Measurements from ENCODE around the gene GOLT1B. TPM values are rescaled to one million over a fixed set of nuclear protein-coding genes. Genes with fewer than 3 reads are reported as not detected.

Gene GOLT1B
- polyA plus RNA-seq, 1 of the 3 experiments (the other 2 are of a cell fraction), result 7.9 TPM

GRCh38 chr12:21507849-21508248, 6.3 kb downstream of the GOLT1B start:
- H3K9me2 ChIP-seq, result no peaks in the 10 kb centered on the region; the same call in 1 of the 2 replicates
- WGBS (ENCODE audit: low lambda C conversion rate), result 90% methylated on average over 2 of the region's 2 CpGs
- H3F3A ChIP-seq (replicated peaks; ENCODE audit: insufficient read depth), result no peaks in the 10 kb centered on the region
- no peak for DNase-seq
- no peaks in the 10 kb centered on the region for H3K27me3 ChIP-seq (ENCODE audit: insufficient read depth)
- no peak overlapping the region for H3K27ac ChIP-seq (ENCODE audit: low read depth in 2 of 2, low read length in 1 of 2)
- peaks cover 2 to 11% of the 10 kb centered on the region in 2 experiments; a peak in 3 of 4 replicates for H3K4me1 ChIP-seq (ENCODE audit: control insufficient read depth in 1 of 2, insufficient read depth in 2 of 2, low read depth in 1 of 2, low read length in 1 of 2)
- H3K9ac ChIP-seq, result no peak overlapping the region
- H3K4me3 ChIP-seq (ENCODE audit: low read depth in 2 of 2, low read length in 1 of 2), result no peak overlapping the region
- no peak for TF ChIP-seq TAF1 (IDR thresholded peaks at IDR 0.05; ENCODE audit: borderline replicate concordance, low read depth, low read length)
- no peak for TF ChIP-seq MAX (IDR thresholded peaks at IDR 0.05; ENCODE audit: low read depth)
- no peak for TF ChIP-seq GATA2 (CRISPR knock-in tag; IDR thresholded peaks at IDR 0.05)
- TF ChIP-seq POLR2AphosphoS5 (IDR thresholded peaks at IDR 0.05; ENCODE audit: low read depth, low read length), result no peak
- TF ChIP-seq TCF12 (IDR thresholded peaks at IDR 0.05), result no peak
- no peak for TF ChIP-seq RXRA (IDR thresholded peaks at IDR 0.05; ENCODE audit: borderline replicate concordance, low read depth)
- TF ChIP-seq MEF2A (IDR thresholded peaks at IDR 0.05; ENCODE audit: borderline replicate concordance, low read depth), result no peak
- TF ChIP-seq FOXM1 (IDR thresholded peaks at IDR 0.05; ENCODE audit: low read depth), result no peak
- TF ChIP-seq REST (IDR thresholded peaks at IDR 0.05; ENCODE audit: low read depth, low read length), result no peak
- no peak for TF ChIP-seq YY1 (IDR thresholded peaks at IDR 0.05; ENCODE audit: low read depth)
- no peak for TF ChIP-seq ELF1 (IDR thresholded peaks at IDR 0.05)
- no peak for TF ChIP-seq JUND (IDR thresholded peaks at IDR 0.05)
- TF ChIP-seq PBX3 (IDR thresholded peaks at IDR 0.05), result no peak
- H3K9me3 ChIP-seq, result no peaks in the 10 kb centered on the region
- CTCF ChIA-PET, result interaction anchor here (1.3 kb wide), 1 partner anchor 173 kb away, joined by 4 read pairs; no protein-coding TSS in a partner anchor
- no peak overlapping the region for H3K4me2 ChIP-seq
- peaks cover 36 to 60% of the 10 kb centered on the region in 2 experiments for H3K36me3 ChIP-seq (replicated peaks in 1 of 2; ENCODE audit: control insufficient read depth in 1 of 2, insufficient read depth in 2 of 2, low read length in 1 of 2)
- no peak overlapping the region for H2AFZ ChIP-seq (ENCODE audit: low read depth)
- peaks cover 78% of the 10 kb centered on the region for H3K79me2 ChIP-seq (ENCODE audit: insufficient read depth)
- H4K20me1 ChIP-seq (ENCODE audit: insufficient read depth), result peaks cover 59% of the 10 kb centered on the region
- POLR2A ChIA-PET, result no interaction called here

- Histone ChIP-seq H3K9me3 (no peaks in the 10 kb centered on the region), H2AFZ (ENCODE audit: low read depth) (no peak overlapping the region), H3K27ac (ENCODE audit: low read depth in 2 of 2, low read length in 1 of 2) (no peak overlapping the region), H3K4me2 (no peak overlapping the region), H3K79me2 (ENCODE audit: insufficient read depth) (peaks cover 59% of the 10 kb centered on the region), H3K4me1 (ENCODE audit: control insufficient read depth in 1 of 2, insufficient read depth in 2 of 2, low read depth in 1 of 2, low read length in 1 of 2) (no peaks in the 10 kb centered on the region), H3K36me3 (replicated peaks in 1 of 2; ENCODE audit: control insufficient read depth in 1 of 2, insufficient read depth in 2 of 2, low read length in 1 of 2) (peaks cover 53 to 72% of the 10 kb centered on the region in 2 experiments), H3K27me3 (ENCODE audit: insufficient read depth) (no peaks in the 10 kb centered on the region), H3F3A (replicated peaks; ENCODE audit: insufficient read depth) (no peaks in the 10 kb centered on the region), H4K20me1 (ENCODE audit: insufficient read depth) (peaks cover 40% of the 10 kb centered on the region), H3K4me3 (ENCODE audit: low read depth in 2 of 2, low read length in 1 of 2) (no peak overlapping the region), H3K9ac (no peak overlapping the region), H3K9me2 (no peaks in the 10 kb centered on the region; the same call in 1 of the 2 replicates)
- 50% methylated on average over 2 of the region's 2 CpGs for WGBS (ENCODE audit: low lambda C conversion rate)
- POLR2A ChIA-PET, result no interaction called here
- no peak for DNase-seq
- CTCF ChIA-PET, result no interaction called here
- TF ChIP-seq SMC3 (IDR thresholded peaks at IDR 0.05; ENCODE audit: low read depth, low read length) (no peak), USF2 (IDR thresholded peaks at IDR 0.05; ENCODE audit: borderline replicate concordance, low read depth, low read length) (no peak), MEF2A (IDR thresholded peaks at IDR 0.05; ENCODE audit: borderline replicate concordance, low read depth) (no peak), PBX3 (IDR thresholded peaks at IDR 0.05) (no peak), NFIC (IDR thresholded peaks at IDR 0.05; ENCODE audit: borderline replicate concordance) (no peak), ZBTB33 (IDR thresholded peaks at IDR 0.05; ENCODE audit: borderline replicate concordance, low read depth) (no peak), RFX5 (IDR thresholded peaks at IDR 0.05; ENCODE audit: low read length) (no peak), MAX (IDR thresholded peaks at IDR 0.05; ENCODE audit: low read depth) (no peak)
These were observed 8.2 kb downstream of the GOLT1B start for GRCh38 chr12:21509768-21510167.
